Kidney (tissue), 14 donors: ENCODE results near the gene ATP6V0D1. TPM values are rescaled to one million over a fixed set of nuclear protein-coding genes. Genes with fewer than 3 reads are reported as not detected.

ENCODE experiments used
- DNase-seq, 5 donors: peaks; one replicate each; pipeline ENCODE4 v3.0.0-alpha.2; 2013 to 2020
- FAIRE-seq: peaks from 2 replicates; lab custom pipeline; 2012; peaks lifted over from hg19 to GRCh38; lab: Jason Lieb, UNC
- H3K27ac ChIP-seq, 2 donors: one replicate each; pipeline ENCODE4 v1.7.0; 2013; ENCODE audit warnings: low read depth in 2 of 2, low read length in 2 of 2, inconsistent platforms in 1 of 2
- H3K27me3 ChIP-seq: one replicate; pipeline ENCODE4 v1.7.1; 2013; ENCODE audit warnings: low read length, inconsistent platforms; ENCODE audit not compliant: control insufficient read depth, insufficient read depth
- H3K36me3 ChIP-seq, 3 donors: one replicate each; pipeline versions ENCODE4 v1.7.0 to v1.7.1; 2013; ENCODE audit warnings: low read length in 3 of 3, control low read depth in 1 of 3, inconsistent platforms in 1 of 3; ENCODE audit not compliant: insufficient read depth in 3 of 3, control insufficient read depth in 2 of 3
- H3K4me1 ChIP-seq, 3 donors: one replicate each; pipeline versions ENCODE4 v1.7.0 to v1.7.1; 2013; ENCODE audit warnings: low read length in 3 of 3, inconsistent platforms in 1 of 3, low read depth in 1 of 3; ENCODE audit not compliant: control insufficient read depth in 2 of 3, insufficient read depth in 2 of 3
- H3K4me3 ChIP-seq, 3 donors: one replicate each; pipeline versions ENCODE4 v1.7.0 to v1.8.1; 2013; ENCODE audit warnings: low read length in 3 of 3, control low read depth in 1 of 3, inconsistent platforms in 1 of 3
- H3K9ac ChIP-seq, 3 donors: one replicate each; pipeline versions ENCODE4 v1.7.0 to v1.7.1; 2013; ENCODE audit warnings: low read length in 3 of 3, control low read depth in 1 of 3, inconsistent platforms in 1 of 3
- H3K9me3 ChIP-seq, 3 donors: one replicate each; pipeline versions ENCODE4 v1.7.0 to v1.7.1; 2013; ENCODE audit warnings: low read length in 3 of 3, control low read depth in 1 of 3, inconsistent platforms in 1 of 3; ENCODE audit not compliant: control insufficient read depth in 2 of 3, insufficient read depth in 1 of 3
- intact Hi-C: fragments of 100-400 bp; cut with DNase I; formaldehyde crosslinking; loops from one replicate; pipeline ENCODE4 v1.11.1; 2022
- polyA plus RNA-seq: library from polyadenylated mRNA; stranded (reverse); fragments of 350-450 nt; fragmentation: Illumina TruSeq; extraction: RNeasy Lipid Tissue Mini Kit (QIAGEN cat#74804); gene quantifications from one replicate; pipeline ENCODE4 v1.2.3, GENCODE V29; 2014; ENCODE audit warnings: low read depth, low replicate concordance; ENCODE audit not compliant: insufficient read depth
- total RNA-seq: library from RNA; stranded (reverse); fragmentation: NEBNext Ultra II Directional; extraction: Animal tissue kit (Norgen Biotek cat#: 25700); gene quantifications from one replicate; pipeline ENCODE4 v1.2.1, GENCODE V29; 2021
- TF ChIP-seq, protein P1 (sequence below): IDR thresholded peaks from 3 replicates; pipeline ENCODE4 v1.5.1; 2012; ENCODE audit warnings: mild to moderate bottlenecking, moderate library complexity, borderline replicate concordance; ENCODE audit not compliant: insufficient read depth; ENCODE audit errors: extremely low read depth
- donor health status: control.
- donor health status: control.
- donor health status: control.
- donor health status: control.
- donor health status: control.
- donor health status: DM: yes; HTN: yes; CAD: no.
- donor health status: Normal renal cell carcinoma (clear cell type).

The ATP6V0D1 gene
- total and polyA plus RNA-seq, 2 donors from 2014 or later = 100 to 208 TPM

DNA sequence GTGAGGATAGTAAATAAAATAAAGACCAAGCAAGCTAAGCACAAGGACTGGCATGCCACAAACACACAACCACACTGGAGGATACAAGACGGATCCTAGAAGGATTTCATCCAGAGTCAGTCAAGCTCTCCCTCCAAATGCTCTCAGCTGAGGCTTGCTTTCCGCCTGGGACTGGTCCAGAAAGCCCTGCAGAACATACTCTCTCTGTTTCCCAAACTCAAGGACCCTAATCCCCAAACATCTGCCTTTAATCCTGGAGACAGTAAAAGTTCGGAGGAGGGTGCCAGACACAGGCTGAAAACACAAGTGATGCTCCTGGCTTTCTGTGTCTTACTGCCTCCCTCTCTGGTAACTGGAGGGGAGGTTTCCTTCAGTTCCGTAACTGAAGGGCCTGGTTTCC is 55.4 kb downstream of the ATP6V0D1 start:
- no peak overlapping the region for H3K9ac ChIP-seq
- H3K27me3 ChIP-seq = peaks cover 3% of the 10 kb centered on the region
- no peak for FAIRE-seq
- TF ChIP-seq, protein P1, sequence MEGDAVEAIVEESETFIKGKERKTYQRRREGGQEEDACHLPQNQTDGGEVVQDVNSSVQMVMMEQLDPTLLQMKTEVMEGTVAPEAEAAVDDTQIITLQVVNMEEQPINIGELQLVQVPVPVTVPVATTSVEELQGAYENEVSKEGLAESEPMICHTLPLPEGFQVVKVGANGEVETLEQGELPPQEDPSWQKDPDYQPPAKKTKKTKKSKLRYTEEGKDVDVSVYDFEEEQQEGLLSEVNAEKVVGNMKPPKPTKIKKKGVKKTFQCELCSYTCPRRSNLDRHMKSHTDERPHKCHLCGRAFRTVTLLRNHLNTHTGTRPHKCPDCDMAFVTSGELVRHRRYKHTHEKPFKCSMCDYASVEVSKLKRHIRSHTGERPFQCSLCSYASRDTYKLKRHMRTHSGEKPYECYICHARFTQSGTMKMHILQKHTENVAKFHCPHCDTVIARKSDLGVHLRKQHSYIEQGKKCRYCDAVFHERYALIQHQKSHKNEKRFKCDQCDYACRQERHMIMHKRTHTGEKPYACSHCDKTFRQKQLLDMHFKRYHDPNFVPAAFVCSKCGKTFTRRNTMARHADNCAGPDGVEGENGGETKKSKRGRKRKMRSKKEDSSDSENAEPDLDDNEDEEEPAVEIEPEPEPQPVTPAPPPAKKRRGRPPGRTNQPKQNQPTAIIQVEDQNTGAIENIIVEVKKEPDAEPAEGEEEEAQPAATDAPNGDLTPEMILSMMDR = no peak
- intact Hi-C loops = loop anchor here (5.0 kb wide), 1 partner anchor 42 kb away; no protein-coding TSS in a partner anchor
- H3K4me3 ChIP-seq = no peak overlapping the region
- peaks cover 0 to 25% (median 21%) of the 10 kb centered on the region in 3 donors for H3K4me1 ChIP-seq
- H3K36me3 ChIP-seq = no peaks in the 10 kb centered on the region
- H3K27ac ChIP-seq = no peak overlapping the region
- H3K9me3 ChIP-seq = no peaks in the 10 kb centered on the region
- no peak for DNase-seq

GRCh38 chr16:67425061-67425460 is 55.9 kb downstream of the ATP6V0D1 start:
- H3K9me3 ChIP-seq = no peaks in the 10 kb centered on the region
- intact Hi-C loops = loop anchor here (5.0 kb wide), 1 partner anchor 42 kb away; no protein-coding TSS in a partner anchor
- peak overlapping the region in 2 of 3 donors; percentile 26 to 28 for H3K9ac ChIP-seq
- FAIRE-seq (no peak), DNase-seq (no peak)
- peaks cover 0 to 21% (median 20%) of the 10 kb centered on the region in 3 donors for H3K4me1 ChIP-seq
- TF ChIP-seq, protein P1 = no peak
- peak overlapping the region; percentile 53 to 67 for H3K27ac ChIP-seq
- no peaks in the 10 kb centered on the region for H3K36me3 ChIP-seq
- no peak overlapping the region for H3K4me3 ChIP-seq
- H3K27me3 ChIP-seq = peaks cover 3% of the 10 kb centered on the region

DNA sequence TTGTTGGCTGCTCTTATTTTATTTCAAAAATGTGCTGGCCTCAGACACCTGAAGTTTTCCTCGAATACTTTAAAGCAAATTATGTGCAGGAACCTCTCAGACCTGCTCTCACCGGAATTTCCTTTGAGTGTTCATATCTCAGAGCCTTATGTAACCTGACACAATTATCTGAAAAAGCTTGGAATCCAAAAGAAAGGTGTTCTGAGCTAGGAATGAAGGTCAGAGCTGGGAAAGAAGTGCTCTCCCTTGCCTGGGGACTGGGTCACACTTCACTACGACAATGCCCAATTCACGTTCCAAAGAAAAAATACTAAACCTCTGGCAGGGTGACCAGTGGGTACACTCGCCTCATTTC is 56.7 kb downstream of the ATP6V0D1 start:
- Histone ChIP-seq H3K9me3 (no peaks in the 10 kb centered on the region), H3K4me1 (peaks cover 0 to 15% (median 13%) of the 10 kb centered on the region in 3 donors), H3K27me3 (no peaks in the 10 kb centered on the region), H3K9ac (no peak overlapping the region), H3K36me3 (no peaks in the 10 kb centered on the region), H3K27ac (peak overlapping the region; percentile 53 to 67), H3K4me3 (no peak overlapping the region)
- FAIRE-seq = no peak
- no peak for DNase-seq
- TF ChIP-seq, protein P1 = no peak
- intact Hi-C loops = no loop called here
